Duodenal mucosa (tissue), 2 donors: ENCODE results near the gene DLG2.
"Not testable (repeated sequence)": the region's sequence is repeated elsewhere in the genome, so short reads cannot be mapped to it uniquely, and the experiment has no call there.

Experiments
- H3K27ac ChIP-seq: one replicate; pipeline ENCODE4 v1.7.0; 2013; ENCODE audit warnings: low read depth, low read length
- H3K27me3 ChIP-seq, 2 donors: one replicate each; pipeline ENCODE4 v1.7.0; 2013; ENCODE audit warnings: low read length in 2 of 2, control low read depth in 1 of 2; ENCODE audit not compliant: insufficient read depth in 2 of 2, control insufficient read depth in 1 of 2
- H3K36me3 ChIP-seq, 2 donors: one replicate each; pipeline ENCODE4 v1.7.0; 2013; ENCODE audit warnings: low read length in 2 of 2, control low read depth in 1 of 2; ENCODE audit not compliant: insufficient read depth in 2 of 2, control insufficient read depth in 1 of 2
- H3K4me1 ChIP-seq, 2 donors: one replicate each; pipeline ENCODE4 v1.7.0; 2013; ENCODE audit warnings: low read length in 2 of 2, control low read depth in 1 of 2; ENCODE audit not compliant: insufficient read depth in 2 of 2, control insufficient read depth in 1 of 2
- H3K4me3 ChIP-seq, 2 donors: one replicate each; pipeline ENCODE4 v1.7.0; 2013; ENCODE audit warnings: low read length in 2 of 2, low read depth in 1 of 2
- H3K9ac ChIP-seq, 2 donors: one replicate each; pipeline ENCODE4 v1.7.0; 2013; ENCODE audit warnings: low read length in 2 of 2, low read depth in 1 of 2
- H3K9me3 ChIP-seq, 2 donors: one replicate each; pipeline ENCODE4 v1.7.0; 2013; ENCODE audit warnings: low read length in 2 of 2, control low read depth in 1 of 2; ENCODE audit not compliant: control insufficient read depth in 1 of 2

Gene DLG2

GRCh38 chr11:85627332-85627997, at the start of gene DLG2:
TSS of gene DLG2 (minus strand) at chr11:85627344.
- peaks cover 0 to 6% of the 10 kb centered on the region in 2 donors for H3K36me3 ChIP-seq
- H3K27ac ChIP-seq, result peak within 1 kb of the TSS; percentile 91
- H3K4me3 ChIP-seq, result peak within 1 kb of the TSS; percentile 87 to 93
- no peaks in the 10 kb centered on the region for H3K9me3 ChIP-seq
- H3K4me1 ChIP-seq, result peaks cover 11 to 12% of the 10 kb centered on the region in 2 donors
- H3K27me3 ChIP-seq, result no peaks in the 10 kb centered on the region
- peak within 1 kb of the TSS; percentile 85 to 90 for H3K9ac ChIP-seq

GRCh38 chr11:85673393-85673792, 46.2 kb upstream of the DLG2 start:
- H3K9ac ChIP-seq, result no peak overlapping the region
- no peaks in the 10 kb centered on the region for H3K27me3 ChIP-seq
- no peaks in the 10 kb centered on the region for H3K9me3 ChIP-seq
- no peak overlapping the region for H3K4me3 ChIP-seq
- H3K4me1 ChIP-seq, result no peaks in the 10 kb centered on the region
- no peaks in the 10 kb centered on the region for H3K36me3 ChIP-seq
- no peak overlapping the region for H3K27ac ChIP-seq

GRCh38 chr11:85672105-85672902, 45.2 kb upstream of the DLG2 start:
- Histone ChIP-seq H3K4me1 (no peaks in the 10 kb centered on the region), H3K4me3 (no peak overlapping the region), H3K9me3 (no peaks in the 10 kb centered on the region), H3K9ac (no peak overlapping the region), H3K27me3 (no peaks in the 10 kb centered on the region), H3K36me3 (no peaks in the 10 kb centered on the region), H3K27ac (no peak overlapping the region)

GRCh38 chr11:85670949-85671663, 44.0 kb upstream of the DLG2 start:
- H3K4me3 ChIP-seq, H3K4me1 ChIP-seq, H3K9me3 ChIP-seq, H3K27ac ChIP-seq, H3K9ac ChIP-seq, H3K36me3 ChIP-seq, H3K27me3 ChIP-seq: not testable (repeated sequence)

GRCh38 chr11:85668157-85668556, 41.0 kb upstream of the DLG2 start:
- H3K9ac ChIP-seq, result no peak overlapping the region
- no peaks in the 10 kb centered on the region for H3K9me3 ChIP-seq
- no peak overlapping the region for H3K27ac ChIP-seq
- H3K36me3 ChIP-seq, result no peaks in the 10 kb centered on the region
- H3K4me3 ChIP-seq, result no peak overlapping the region
- peaks cover 6% of the 10 kb centered on the region in 2 donors for H3K4me1 ChIP-seq
- H3K27me3 ChIP-seq, result no peaks in the 10 kb centered on the region

GRCh38 chr11:85666687-85667086, 39.5 kb upstream of the DLG2 start:
- H3K27me3 ChIP-seq, result no peaks in the 10 kb centered on the region
- no peak overlapping the region for H3K27ac ChIP-seq
- H3K36me3 ChIP-seq, result no peaks in the 10 kb centered on the region
- no peak overlapping the region for H3K4me3 ChIP-seq
- H3K9ac ChIP-seq, result no peak overlapping the region
- H3K4me1 ChIP-seq, result peaks cover 16 to 19% of the 10 kb centered on the region in 2 donors
- no peaks in the 10 kb centered on the region for H3K9me3 ChIP-seq

GRCh38 chr11:85665733-85666132, 38.6 kb upstream of the DLG2 start:
- peak overlapping the region in 1 of 2 donors; percentile 96 for H3K4me3 ChIP-seq
- H3K4me1 ChIP-seq, result peaks cover 22 to 24% of the 10 kb centered on the region in 2 donors
- H3K27ac ChIP-seq, result no peak overlapping the region
- H3K36me3 ChIP-seq, result peaks cover 0 to 1% of the 10 kb centered on the region in 2 donors
- no peak overlapping the region for H3K9ac ChIP-seq
- H3K9me3 ChIP-seq, result no peaks in the 10 kb centered on the region
- no peaks in the 10 kb centered on the region for H3K27me3 ChIP-seq

- Histone ChIP-seq H3K4me3 (peak within 1 kb of the TSS; percentile 86 to 96), H3K9ac (peak within 1 kb of the TSS; percentile 88 to 96), H3K27ac (peak within 1 kb of the TSS; percentile 96), H3K36me3 (peaks cover 8 to 9% of the 10 kb centered on the region in 2 donors), H3K9me3 (no peaks in the 10 kb centered on the region), H3K4me1 (peaks cover 27 to 31% of the 10 kb centered on the region in 2 donors), H3K27me3 (no peaks in the 10 kb centered on the region)
Measured at GRCh38 chr11:85664615-85665481, 37.7 kb upstream of the DLG2 start, which contains the start of gene CREBZF. TSS of gene CREBZF (minus strand) at chr11:85665129. CDS start at chr11:85664875, 254 bp downstream.

- peaks cover 12 to 13% of the 10 kb centered on the region in 2 donors for H3K36me3 ChIP-seq
- no peaks in the 10 kb centered on the region for H3K27me3 ChIP-seq
- H3K9me3 ChIP-seq, result no peaks in the 10 kb centered on the region
- peak overlapping the region; percentile 88 to 96 for H3K9ac ChIP-seq
- H3K4me3 ChIP-seq, result peak overlapping the region; percentile 86 to 96
- peaks cover 33 to 40% of the 10 kb centered on the region in 2 donors for H3K4me1 ChIP-seq
- H3K27ac ChIP-seq, result peak overlapping the region; percentile 96
Measured at GRCh38 chr11:85663753-85664614, 36.8 kb upstream of the DLG2 start.
